CD4-positive, alpha-beta T cell treated with Interleukin-15 for 4 hours (primary cell): Measurements from ENCODE around the gene CAMK2D.
"Not testable (repeated sequence)": the region's sequence is repeated elsewhere in the genome, so short reads cannot be mapped to it uniquely, and the experiment has no call there.

Source experiments
- DNase-seq: peaks from one replicate; pipeline ENCODE4 v3.0.0-alpha.2; 2020; ENCODE audit warnings: low spot score

CAMK2D gene

GRCh38 chr4:113761620-113762185, at the start of gene CAMK2D:
TSS of gene CAMK2D (minus strand) at chr4:113761738. CDS start at chr4:113761068, 670 bp downstream.
- peak; percentile 83 for DNase-seq

DNA sequence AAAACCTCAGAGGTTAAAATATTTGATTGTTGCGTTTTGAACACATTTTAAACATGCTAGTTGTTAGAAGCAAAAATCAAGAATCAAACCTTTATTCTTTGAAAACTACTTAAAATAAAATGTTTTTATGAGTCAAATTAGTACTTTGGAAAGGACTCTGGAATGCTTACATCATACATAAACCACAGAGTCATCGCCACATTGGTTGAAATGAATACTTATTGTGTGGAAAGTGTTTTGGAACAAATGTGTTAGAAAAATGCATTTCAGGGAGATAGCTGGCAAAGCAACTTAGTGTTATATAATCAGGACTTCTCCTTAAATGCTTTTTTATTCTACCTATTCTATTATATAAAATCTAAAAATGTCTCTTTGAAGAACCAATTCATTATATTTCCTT, 49.4 kb upstream of the CAMK2D start:
- no peak for DNase-seq

GRCh38 chr4:113809311-113809710, 47.8 kb upstream of the CAMK2D start:
- DNase-seq, result peak; percentile 3

- no peak for DNase-seq
Observed at GRCh38 chr4:113806850-113807249, 45.3 kb upstream of the CAMK2D start.

- DNase-seq, result no peak
Observed at GRCh38 chr4:113801882-113802281, 40.3 kb upstream of the CAMK2D start.

DNA sequence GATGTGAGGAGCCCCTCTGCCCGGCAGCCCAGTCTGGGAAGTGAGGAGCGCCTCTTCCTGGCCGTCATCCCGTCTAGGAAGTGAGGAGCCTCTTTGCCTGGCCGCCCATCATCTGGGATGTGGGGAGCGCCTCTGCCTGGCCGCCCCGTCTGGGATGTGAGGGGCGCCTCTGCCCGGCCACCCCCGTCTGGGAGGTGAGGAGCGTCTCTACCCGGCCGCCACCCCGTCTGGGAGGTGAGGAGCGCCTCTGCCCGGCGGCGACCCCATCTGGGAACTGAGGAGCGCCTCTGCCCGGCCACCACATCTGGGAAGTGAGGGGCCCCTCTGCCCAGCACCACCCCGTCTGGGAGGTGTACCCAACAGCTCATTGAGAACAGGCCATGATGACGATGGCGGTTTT, 34.8 kb upstream of the CAMK2D start:
- not testable (repeated sequence) for DNase-seq

GRCh38 chr4:113790478-113790877, 28.9 kb upstream of the CAMK2D start:
- no peak for DNase-seq

GRCh38 chr4:113788888-113789287, 27.4 kb upstream of the CAMK2D start:
- no peak for DNase-seq

- DNase-seq, result no peak
Observed at GRCh38 chr4:113785781-113786180, 24.2 kb upstream of the CAMK2D start.

DNA sequence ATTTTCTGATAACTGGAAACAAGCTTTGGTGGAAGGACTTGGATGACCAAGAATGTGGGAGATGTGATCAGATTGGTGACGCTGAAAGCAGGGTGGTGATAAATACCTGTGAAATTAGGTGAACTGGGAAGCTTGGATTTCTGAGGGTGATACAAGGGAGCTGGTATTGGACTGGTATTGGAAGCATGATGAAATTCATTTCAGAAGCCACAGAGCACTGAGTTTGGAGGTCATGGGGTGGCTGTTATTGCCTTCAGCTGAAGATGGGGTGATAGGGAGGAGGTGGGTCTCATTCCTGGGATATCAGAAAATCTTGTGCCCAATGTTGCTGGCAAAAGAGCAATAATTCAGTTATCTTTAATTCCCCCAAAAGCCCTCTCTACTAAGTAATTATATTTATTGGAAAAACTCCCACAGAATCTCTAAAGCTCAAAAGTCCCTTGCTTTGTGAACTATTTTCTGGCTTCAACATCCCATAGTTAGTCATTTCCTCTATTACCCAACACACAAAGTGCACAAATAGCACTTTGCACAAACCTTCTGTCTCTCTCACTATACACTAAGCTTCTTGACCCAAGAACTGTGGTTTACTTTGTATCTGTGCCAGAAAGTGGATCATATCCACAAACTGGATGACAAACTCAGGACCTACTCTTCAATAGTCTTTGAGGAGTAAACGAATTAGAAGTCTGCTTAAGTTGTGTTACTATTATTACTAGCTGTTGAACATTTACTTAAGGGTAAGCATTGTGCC, 23.1 kb upstream of the CAMK2D start:
- DNase-seq, result no peak

GRCh38 chr4:113783701-113784100, 22.2 kb upstream of the CAMK2D start:
- no peak for DNase-seq

DNA sequence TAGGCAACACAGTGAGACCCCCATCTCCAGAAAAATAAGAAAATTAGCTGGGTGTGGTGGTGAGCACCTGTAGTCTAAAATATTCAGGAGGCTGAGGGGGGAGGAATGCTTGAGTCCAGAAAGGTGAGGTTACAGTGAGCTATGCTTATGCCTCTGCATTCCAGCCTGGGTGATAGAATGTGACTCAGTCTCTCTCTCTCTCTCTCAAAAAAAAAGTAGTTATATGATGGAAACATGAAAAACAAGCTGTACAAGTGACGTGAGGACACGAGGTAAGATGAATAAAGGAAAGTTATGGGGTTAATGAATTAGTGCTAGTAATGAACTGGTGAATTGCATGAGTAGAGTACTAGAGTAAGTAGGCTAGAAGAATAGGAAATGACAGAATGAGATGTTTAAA, 21.8 kb upstream of the CAMK2D start:
- DNase-seq, result no peak

DNA sequence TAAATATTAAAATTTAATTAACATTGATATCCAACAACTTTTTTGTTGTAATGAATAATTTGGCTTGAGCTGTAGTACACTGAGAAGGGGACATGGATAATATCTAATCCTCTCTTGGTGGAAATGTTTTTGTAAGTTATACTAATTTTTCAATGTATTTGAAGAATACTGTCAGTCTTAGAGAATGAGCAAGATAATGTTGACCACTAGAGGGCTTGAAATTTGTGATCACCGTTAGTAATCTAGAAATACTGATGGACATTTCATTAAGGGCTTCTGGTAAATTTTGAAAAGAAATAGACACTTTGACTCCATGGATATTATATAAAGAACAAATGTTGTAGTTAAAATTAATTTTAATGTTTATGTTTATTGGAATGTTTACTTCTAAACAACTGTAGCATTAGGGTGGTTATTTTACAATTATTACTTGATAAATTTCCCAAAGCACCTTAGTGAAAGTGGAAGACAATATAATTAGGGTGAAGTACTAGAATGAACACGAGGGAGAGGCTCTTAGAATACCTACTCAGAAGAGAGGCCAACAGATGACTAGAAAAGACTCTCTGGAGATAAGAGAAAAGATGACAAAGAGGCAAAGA, 20.0 kb upstream of the CAMK2D start:
- peak; percentile 46 for DNase-seq

GRCh38 chr4:113776679-113777078, 15.1 kb upstream of the CAMK2D start:
- DNase-seq, result no peak

DNA sequence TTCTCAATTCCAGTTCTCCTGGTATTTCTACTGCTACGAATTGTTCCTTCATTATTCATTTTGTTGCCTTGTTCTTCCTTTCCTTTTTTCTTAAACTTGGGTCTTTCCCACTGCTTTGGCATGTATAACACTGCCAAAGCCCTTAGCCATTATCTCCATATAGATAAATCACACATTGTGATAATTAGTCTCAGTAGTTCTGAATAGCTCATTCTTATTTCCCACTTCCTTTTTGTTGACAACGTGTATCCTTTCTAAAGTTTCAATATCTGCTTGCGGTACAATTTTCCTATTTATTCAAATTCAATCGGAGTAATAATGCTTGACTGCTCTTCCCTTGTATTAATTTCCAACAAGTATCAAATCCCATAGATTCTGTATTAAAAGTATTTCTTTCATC, 14.5 kb upstream of the CAMK2D start:
- DNase-seq, result no peak

GRCh38 chr4:113773756-113774155, 12.2 kb upstream of the CAMK2D start:
- DNase-seq, result no peak

DNA sequence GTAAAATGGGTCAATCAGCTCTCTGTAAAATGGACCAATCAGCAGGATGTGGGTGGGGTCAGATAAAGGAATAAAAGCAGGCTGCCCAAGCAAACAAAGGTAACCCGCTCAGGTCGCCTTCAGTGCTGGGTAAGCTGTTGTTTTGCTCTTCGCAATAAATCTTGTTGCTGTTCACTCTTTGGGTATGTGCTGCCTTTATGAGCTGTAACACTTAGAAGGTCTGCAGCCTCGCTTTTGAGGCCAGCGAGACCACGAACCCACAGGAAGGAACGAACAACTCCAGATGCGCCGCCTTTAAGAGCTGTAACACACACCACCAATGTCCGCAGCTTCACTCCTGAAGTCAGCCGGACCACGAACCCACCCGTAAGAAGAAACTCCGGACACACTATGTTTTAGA, 11.5 kb upstream of the CAMK2D start:
- DNase-seq, result no peak

DNA sequence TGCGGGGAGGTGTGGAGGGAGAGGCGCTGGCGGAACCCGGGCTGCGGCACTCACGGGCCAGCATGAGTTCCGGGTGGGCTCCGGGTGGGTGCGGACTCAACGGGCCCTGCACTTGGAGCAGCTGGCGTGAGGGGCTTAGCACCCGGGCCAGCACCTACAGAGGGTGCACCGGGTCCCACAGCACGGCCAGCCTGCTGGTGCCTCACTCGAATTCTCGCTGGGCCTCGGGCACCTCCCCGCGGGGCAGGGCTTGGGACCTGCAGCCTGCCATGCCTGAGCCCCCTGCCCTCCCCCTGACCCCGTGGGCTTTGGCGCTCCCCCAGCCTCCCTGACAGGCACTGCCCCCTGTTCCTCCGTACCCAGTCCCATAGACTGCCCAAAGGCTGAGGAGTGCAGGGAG, 10.8 kb upstream of the CAMK2D start:
- no peak for DNase-seq

- no peak for DNase-seq
Observed at GRCh38 chr4:113769744-113770143, 8.2 kb upstream of the CAMK2D start.

DNA sequence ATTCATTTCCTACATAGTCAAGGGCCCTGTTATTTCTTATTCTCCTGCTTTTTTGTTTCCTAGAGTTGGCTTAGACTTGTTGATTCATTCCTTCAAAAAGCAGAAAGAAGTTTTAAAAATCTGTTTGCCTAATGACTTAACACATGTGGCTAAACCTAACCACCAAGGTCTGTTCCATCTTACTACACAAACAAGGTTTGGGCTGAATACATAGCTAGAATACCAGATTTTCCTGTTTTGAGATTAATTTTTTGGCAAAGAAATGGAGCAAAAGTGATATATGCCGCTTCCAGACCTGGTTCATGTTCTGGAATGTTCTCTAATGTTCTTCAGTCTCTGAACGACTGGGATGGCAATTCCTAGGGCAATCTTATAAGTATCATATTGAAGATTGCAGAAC, 7.4 kb upstream of the CAMK2D start:
- no peak for DNase-seq

- no peak for DNase-seq
Observed at GRCh38 chr4:113766882-113767281, 5.3 kb upstream of the CAMK2D start.

DNA sequence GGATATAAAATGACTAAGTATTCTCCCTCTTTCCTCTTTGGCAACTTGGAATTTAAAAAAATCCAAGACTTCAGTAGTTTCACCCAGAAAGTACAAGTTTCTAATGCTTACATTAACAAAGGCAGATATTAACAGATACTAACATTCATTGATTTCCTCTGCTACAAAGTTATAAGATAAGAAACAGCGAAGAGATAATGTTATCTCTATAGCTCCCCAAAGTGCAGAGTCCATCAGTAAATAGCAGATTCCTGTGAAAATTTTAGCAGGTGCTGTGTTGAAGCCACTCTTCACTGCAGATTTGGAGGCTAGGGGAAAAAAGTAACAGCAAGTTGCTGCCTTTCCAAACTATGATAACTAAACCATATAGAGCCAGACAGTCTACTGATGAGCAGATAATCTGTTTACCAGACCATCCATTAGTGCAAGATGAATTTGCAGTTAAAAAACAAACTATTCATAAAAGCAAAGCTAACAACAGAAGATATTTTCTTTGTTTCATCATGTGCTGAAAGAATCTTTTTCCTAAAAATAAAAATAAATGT, 3.3 kb upstream of the CAMK2D start:
- DNase-seq, result no peak

DNA sequence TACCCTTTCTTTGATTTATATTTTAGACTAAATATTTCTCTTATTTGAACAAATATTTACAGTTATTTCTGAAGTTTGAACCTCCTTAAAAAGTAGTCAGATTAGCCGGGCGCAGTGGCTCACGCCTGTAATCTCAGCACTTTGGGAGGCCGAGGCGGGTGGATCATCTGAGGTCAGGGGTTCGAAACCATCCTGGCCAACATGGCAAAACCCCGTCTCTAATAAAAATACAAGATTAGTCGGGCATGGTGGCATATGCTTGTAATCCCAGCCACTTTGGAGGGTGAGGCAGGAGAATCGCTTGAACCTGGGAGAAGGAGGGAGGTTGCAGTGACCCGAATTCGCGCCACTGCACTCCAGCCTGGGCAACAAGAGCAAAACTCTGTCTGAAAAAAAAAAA, 2.4 kb upstream of the CAMK2D start:
- not testable (repeated sequence) for DNase-seq

DNA sequence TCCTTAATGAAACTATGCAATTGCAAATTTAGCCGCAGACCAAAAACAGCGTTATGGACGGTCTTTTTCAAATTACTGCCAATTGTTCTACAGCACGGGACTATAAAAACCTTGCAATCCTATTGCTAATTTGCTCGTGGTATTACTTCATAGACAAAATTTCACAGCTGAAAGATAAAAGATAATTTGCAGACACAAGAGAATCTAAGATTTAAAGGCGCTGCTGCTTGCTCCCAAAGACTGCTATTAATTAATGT, 1.4 kb upstream of the CAMK2D start:
- DNase-seq, result no peak
